PC-3 (cell line): ENCODE measurements around the gene SFSWAP.

ENCODE experiments used
- EZH2phosphoT487 ChIP-seq: fragments of 300-600 bp; sonication (generic); IDR thresholded peaks from 2 replicates; pipeline ENCODE4 v1.6.1; 2018; ENCODE audit warnings: mild to moderate bottlenecking, antibody characterized with exemption, low read length, borderline replicate concordance
- TF ChIP-seq, protein P1 (sequence below): fragments of 300-600 bp; sonication (generic); conservative IDR thresholded peaks from 2 replicates; pipeline ENCODE4 v1.5.1; 2017; ENCODE audit warnings: antibody characterized with exemption, low read depth, mild to moderate bottlenecking, low read length

DNA sequence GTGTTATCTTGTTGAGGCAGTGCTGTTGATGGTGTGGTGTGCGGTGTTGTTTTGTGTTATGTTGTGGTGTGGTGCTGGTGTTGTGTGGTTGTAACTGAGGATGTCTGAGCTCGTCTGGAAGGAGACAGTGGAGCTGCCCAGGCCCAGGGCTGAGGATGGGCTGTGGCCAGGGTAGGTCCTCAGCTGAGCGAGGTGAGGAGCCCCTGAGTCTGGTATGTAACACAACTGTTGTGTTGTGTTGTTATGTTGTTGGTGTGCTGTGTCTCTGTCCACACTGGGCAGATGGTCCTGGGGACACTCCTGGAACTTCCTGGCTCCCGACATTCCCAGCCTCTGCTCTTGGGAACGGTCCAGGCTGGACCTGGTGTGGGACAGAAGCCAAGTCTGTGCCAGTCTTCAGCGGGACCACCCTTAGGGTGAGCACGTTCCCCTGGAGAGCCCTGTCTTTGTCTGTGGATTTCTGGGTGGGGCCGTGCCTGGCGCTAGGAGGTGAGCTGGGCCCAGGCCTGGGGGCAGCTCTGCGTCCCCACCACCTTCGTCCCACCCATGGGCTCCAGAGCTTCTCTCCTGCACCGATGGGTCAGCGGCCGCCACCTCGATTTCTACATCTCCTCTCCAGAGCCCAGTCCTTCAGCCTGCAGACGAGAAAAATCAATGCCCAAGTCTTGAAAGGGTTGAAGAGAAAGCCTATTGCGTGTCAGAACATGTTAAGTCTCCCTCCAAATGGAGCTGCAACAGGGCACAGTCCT lies 27.4 kb upstream of the SFSWAP start:
- TF ChIP-seq, protein P1, sequence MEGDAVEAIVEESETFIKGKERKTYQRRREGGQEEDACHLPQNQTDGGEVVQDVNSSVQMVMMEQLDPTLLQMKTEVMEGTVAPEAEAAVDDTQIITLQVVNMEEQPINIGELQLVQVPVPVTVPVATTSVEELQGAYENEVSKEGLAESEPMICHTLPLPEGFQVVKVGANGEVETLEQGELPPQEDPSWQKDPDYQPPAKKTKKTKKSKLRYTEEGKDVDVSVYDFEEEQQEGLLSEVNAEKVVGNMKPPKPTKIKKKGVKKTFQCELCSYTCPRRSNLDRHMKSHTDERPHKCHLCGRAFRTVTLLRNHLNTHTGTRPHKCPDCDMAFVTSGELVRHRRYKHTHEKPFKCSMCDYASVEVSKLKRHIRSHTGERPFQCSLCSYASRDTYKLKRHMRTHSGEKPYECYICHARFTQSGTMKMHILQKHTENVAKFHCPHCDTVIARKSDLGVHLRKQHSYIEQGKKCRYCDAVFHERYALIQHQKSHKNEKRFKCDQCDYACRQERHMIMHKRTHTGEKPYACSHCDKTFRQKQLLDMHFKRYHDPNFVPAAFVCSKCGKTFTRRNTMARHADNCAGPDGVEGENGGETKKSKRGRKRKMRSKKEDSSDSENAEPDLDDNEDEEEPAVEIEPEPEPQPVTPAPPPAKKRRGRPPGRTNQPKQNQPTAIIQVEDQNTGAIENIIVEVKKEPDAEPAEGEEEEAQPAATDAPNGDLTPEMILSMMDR = no peak
- TF ChIP-seq EZH2phosphoT487 = no peak
